SU-DHL-6 (cell line): ENCODE results near the gene CDIPT.

Experiments
- H2AFZ ChIP-seq: fragments of 200-600 bp; sonication (generic); 2 replicates; pipeline ENCODE4 v1.6.1; 2014; ENCODE audit warnings: low read depth, mild to moderate bottlenecking, moderate library complexity, mixed read lengths, antibody characterized with exemption, low read length; ENCODE audit not compliant: severe bottlenecking
- H3F3A ChIP-seq: fragments of 200-600 bp; shearing (Covaris generic); 2 replicates; pipeline ENCODE4 v1.6.0; 2016; ENCODE audit warnings: antibody characterized with exemption, mild to moderate bottlenecking; ENCODE audit not compliant: insufficient read depth
- H3K27ac ChIP-seq: fragments of 200-600 bp; sonication (generic); 2 replicates; pipeline ENCODE4 v1.5.1; 2016; ENCODE audit warnings: low read depth, mild to moderate bottlenecking, low read length, moderate library complexity, mixed read lengths
- H3K27me3 ChIP-seq: fragments of 200-600 bp; sonication (generic), shearing (Covaris generic); 2 replicates; pipeline ENCODE4 v1.6.0; 2014; ENCODE audit warnings: mild to moderate bottlenecking, low read length
- H3K36me3 ChIP-seq: fragments of 200-600 bp; sonication (generic); 2 replicates; pipeline ENCODE4 v1.6.1; 2014; ENCODE audit warnings: mild to moderate bottlenecking, low read length, mixed read lengths
- H3K4me2 ChIP-seq: fragments of 300-600, 200-600 bp; shearing (Covaris generic), sonication (generic); 2 replicates; pipeline ENCODE4 v1.6.0; 2014; ENCODE audit warnings: low read length, low read depth, mild to moderate bottlenecking; ENCODE audit not compliant: poor library complexity, severe bottlenecking
- H3K4me3 ChIP-seq: fragments of 200-600 bp; sonication (generic); 2 replicates; pipeline ENCODE4 v1.5.1; 2014; ENCODE audit warnings: antibody characterized with exemption, low read length, mild to moderate bottlenecking, mixed read lengths; ENCODE audit not compliant: insufficient read depth, poor library complexity, severe bottlenecking
- H3K79me2 ChIP-seq: fragments of 200-600 bp; sonication (generic); 2 replicates; pipeline ENCODE4 v1.6.1; 2014; ENCODE audit warnings: mild to moderate bottlenecking, low read length, moderate library complexity; ENCODE audit not compliant: insufficient read depth
- H3K9ac ChIP-seq: fragments of 200-600 bp; sonication (generic); 2 replicates; pipeline ENCODE4 v1.7.0; 2014; ENCODE audit warnings: mild to moderate bottlenecking, low read length
- H3K9me2 ChIP-seq: fragments of 200-600 bp; sonication (generic); replicated peaks from 2 replicates; pipeline ENCODE4 v1.6.1; 2014; ENCODE audit warnings: low read length; ENCODE audit not compliant: insufficient read depth
- H3K9me3 ChIP-seq: fragments of 200-600 bp; sonication (generic); 2 replicates; pipeline ENCODE4 v1.6.1; 2014; ENCODE audit warnings: low read length, mixed read lengths; ENCODE audit not compliant: insufficient read depth
- H4K20me1 ChIP-seq: fragments of 200-600 bp; sonication (generic); 2 replicates; pipeline ENCODE4 v1.6.1; 2014; ENCODE audit warnings: low read depth, mild to moderate bottlenecking, antibody characterized with exemption, low read length, moderate library complexity, mixed read lengths
- CTCF ChIP-seq: fragments of 200-600 bp; sonication (generic); IDR thresholded peaks from one replicate; pipeline ENCODE4 v1.5.1; 2017; ENCODE audit warnings: antibody characterized with exemption, mild to moderate bottlenecking, low read length, moderate library complexity; ENCODE audit not compliant: insufficient read depth, poor library complexity, severe bottlenecking
- EZH2phosphoT487 ChIP-seq: fragments of 200-600 bp; sonication (generic), shearing (Covaris generic); conservative IDR thresholded peaks from 2 replicates; pipeline ENCODE4 v1.6.1; 2018; ENCODE audit warnings: mild to moderate bottlenecking, antibody characterized with exemption, low read length, moderate library complexity, mixed read lengths

CDIPT gene

GRCh38 chr16:29842732-29843346, 20.2 kb downstream of the CDIPT start:
- Histone ChIP-seq H3K27me3 (no peaks in the 10 kb centered on the region), H3K4me3 (no peak overlapping the region), H3K4me2 (no peak overlapping the region), H3K36me3 (no peaks in the 10 kb centered on the region), H2AFZ (no peak overlapping the region), H3K9me2 (no peaks in the 10 kb centered on the region), H3K9ac (no peak overlapping the region), H4K20me1 (no peaks in the 10 kb centered on the region), H3K9me3 (no peaks in the 10 kb centered on the region), H3F3A (no peaks in the 10 kb centered on the region), H3K27ac (no peak overlapping the region), H3K79me2 (no peaks in the 10 kb centered on the region)
- TF ChIP-seq CTCF (no peak), EZH2phosphoT487 (no peak)

GRCh38 chr16:29841631-29842030, 21.4 kb downstream of the CDIPT start:
- H3K36me3 ChIP-seq, result no peaks in the 10 kb centered on the region
- H3F3A ChIP-seq, result no peaks in the 10 kb centered on the region
- H4K20me1 ChIP-seq, result no peaks in the 10 kb centered on the region
- H3K4me3 ChIP-seq, result no peak overlapping the region
- TF ChIP-seq EZH2phosphoT487 (no peak), CTCF (no peak)
- H3K9me2 ChIP-seq, result no peaks in the 10 kb centered on the region
- no peak overlapping the region for H3K27ac ChIP-seq
- H3K9me3 ChIP-seq, result no peaks in the 10 kb centered on the region
- no peaks in the 10 kb centered on the region for H3K27me3 ChIP-seq
- no peaks in the 10 kb centered on the region for H3K79me2 ChIP-seq
- no peak overlapping the region for H3K4me2 ChIP-seq
- H3K9ac ChIP-seq, result no peak overlapping the region
- H2AFZ ChIP-seq, result no peak overlapping the region

DNA sequence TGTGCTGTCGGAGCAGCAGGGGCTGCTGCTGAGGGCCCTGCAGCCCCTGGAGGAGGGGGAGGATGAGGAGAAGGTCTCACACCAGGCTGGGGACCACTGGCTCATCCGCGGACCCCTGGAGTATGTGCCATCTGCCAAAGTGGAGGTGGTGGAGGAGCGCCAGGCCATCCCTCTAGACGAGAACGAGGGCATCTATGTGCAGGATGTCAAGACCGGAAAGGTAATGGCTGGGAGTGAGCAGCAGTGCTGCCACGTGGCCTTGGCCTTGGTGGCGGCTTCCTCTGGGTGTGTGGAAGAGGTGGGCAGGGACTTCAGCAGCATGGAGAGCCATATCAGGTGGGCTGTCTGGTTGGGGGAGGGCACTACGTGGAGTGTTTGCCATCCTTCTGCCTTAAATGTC, 22.8 kb downstream of the CDIPT start:
- Histone ChIP-seq H3K4me3 (no peak overlapping the region), H3K9me2 (no peaks in the 10 kb centered on the region), H3F3A (no peaks in the 10 kb centered on the region), H3K4me2 (no peak overlapping the region), H3K27ac (no peak overlapping the region), H2AFZ (no peak overlapping the region), H3K9me3 (no peaks in the 10 kb centered on the region), H3K27me3 (no peaks in the 10 kb centered on the region), H3K36me3 (no peaks in the 10 kb centered on the region), H3K9ac (no peak overlapping the region), H4K20me1 (no peaks in the 10 kb centered on the region), H3K79me2 (no peaks in the 10 kb centered on the region)
- TF ChIP-seq EZH2phosphoT487, result no peak
- no peak for TF ChIP-seq CTCF
